Naive thymus-derived CD4-positive, alpha-beta T cell (primary cell): ENCODE data around the gene FARP2. TPM values are rescaled to one million over a fixed set of nuclear protein-coding genes. Genes with fewer than 3 reads are reported as not detected.
A peak's percentile ranks its signal among the peaks of the same experiment; 100 is the strongest.
"Not testable (repeated sequence)": the region's sequence is repeated elsewhere in the genome, so short reads cannot be mapped to it uniquely, and the experiment has no call there.

ENCODE experiments used
- ATAC-seq: fragments of 150-1000 bp; cut with Tn5 transposase; 2 replicates; pipeline ENCODE4 v1.10.0; 2021; ENCODE audit warnings: mild to moderate bottlenecking, moderate library complexity
- CTCF ChIA-PET: fragments of 350-600 bp; sonication (Branson Sonifier 250); formaldehyde crosslinking; loops from one replicate; lab custom pipeline; 2021; ENCODE audit warnings: antibody characterized with exemption; lab: Charles Lee
- POLR2A ChIA-PET: fragments of 350-600 bp; sonication (Branson Sonifier 250); formaldehyde crosslinking; loops from one replicate; lab custom pipeline; 2021; ENCODE audit warnings: antibody characterized with exemption, inconsistent platforms; lab: Charles Lee
- DNase-seq, 9 donors: peaks; one replicate each; pipeline versions ENCODE4 v3.0.0 to v3.0.0-alpha.2; 2020 to 2022; ENCODE audit warnings: mixed read lengths in 1 of 9
- H3K27ac ChIP-seq: one replicate; pipeline ENCODE4 v1.7.0; 2013; ENCODE audit warnings: mild to moderate bottlenecking, low read depth, low read length, moderate library complexity
- H3K27me3 ChIP-seq, 2 donors: one replicate each; pipeline ENCODE4 v1.7.0; 2013; ENCODE audit warnings: low read length in 2 of 2, mild to moderate bottlenecking in 2 of 2, moderate library complexity in 2 of 2; ENCODE audit not compliant: control insufficient read depth in 2 of 2, insufficient read depth in 2 of 2
- H3K36me3 ChIP-seq, 3 experiments: 1 replicate in 2 of 3; 2 replicates in 1 of 3; pipeline ENCODE4 v1.7.0; 2013; ENCODE audit warnings: low read length in 3 of 3, mild to moderate bottlenecking in 3 of 3, moderate library complexity in 1 of 3; ENCODE audit not compliant: insufficient read depth in 3 of 3, control insufficient read depth in 2 of 3
- H3K4me1 ChIP-seq, 2 donors: one replicate each; pipeline ENCODE4 v1.7.0; 2013; ENCODE audit warnings: low read length in 2 of 2, mild to moderate bottlenecking in 2 of 2, moderate library complexity in 1 of 2; ENCODE audit not compliant: control insufficient read depth in 2 of 2, insufficient read depth in 2 of 2
- H3K4me3 ChIP-seq: 2 replicates; pipeline ENCODE4 v1.7.0; 2013; ENCODE audit warnings: mild to moderate bottlenecking, low read length
- H3K9me3 ChIP-seq, 3 experiments: 1 replicate in 2 of 3; 2 replicates in 1 of 3; pipeline ENCODE4 v1.7.0; 2013; ENCODE audit warnings: low read length in 3 of 3; ENCODE audit not compliant: control insufficient read depth in 2 of 3
- H3K27ac Mint-ChIP-seq, 9 donors: one replicate each; pipeline ENCODE4 v1.8.0; 2020 to 2022; ENCODE audit warnings: mixed read lengths in 9 of 9, mild to moderate bottlenecking in 8 of 9, moderate library complexity in 5 of 9, inconsistent platforms in 2 of 9
- H3K27me3 Mint-ChIP-seq, 5 donors: one replicate each; pipeline ENCODE4 v1.8.0; 2021 to 2022; ENCODE audit warnings: mixed read lengths in 5 of 5, mild to moderate bottlenecking in 1 of 5
- H3K36me3 Mint-ChIP-seq, 5 donors: one replicate each; pipeline ENCODE4 v1.8.0; 2020 to 2022; ENCODE audit warnings: mixed read lengths in 5 of 5, mild to moderate bottlenecking in 3 of 5, inconsistent platforms in 1 of 5
- H3K4me1 Mint-ChIP-seq, 7 donors: one replicate each; pipeline ENCODE4 v1.8.0; 2020 to 2022; ENCODE audit warnings: mixed read lengths in 7 of 7, mild to moderate bottlenecking in 3 of 7, inconsistent platforms in 1 of 7
- H3K4me3 Mint-ChIP-seq, 10 donors: one replicate each; pipeline ENCODE4 v1.8.0; 2020 to 2022; ENCODE audit warnings: mild to moderate bottlenecking in 10 of 10, mixed read lengths in 10 of 10, moderate library complexity in 6 of 10, inconsistent platforms in 2 of 10
- H3K9me3 Mint-ChIP-seq, 11 donors: one replicate each; pipeline ENCODE4 v1.8.0; 2020 to 2022; ENCODE audit warnings: mixed read lengths in 11 of 11, mild to moderate bottlenecking in 4 of 11, inconsistent platforms in 1 of 11, moderate library complexity in 1 of 11
- intact Hi-C, 2 donors: fragments of 100-400 bp; cut with micrococcal nuclease; formaldehyde crosslinking; loops; one replicate each; pipeline ENCODE4 v1.15.1; 2023
- polyA plus RNA-seq, 2 donors: library from polyadenylated mRNA; unstranded; fragments of 300-500 nt; fragmentation: Illumina TruSeq; gene quantifications; one replicate each; pipeline ENCODE4 v1.2.3, GENCODE V29; 2021
- total RNA-seq, 6 experiments: library from RNA in 5 of 6; stranded (reverse) in 5 of 6; gene quantifications; 1 replicate in 5 of 6; 2 replicates in 1 of 6; pipeline ENCODE4 v1.2.3 and lab custom pipeline; 2021 to 2026

The FARP2 gene
- total and polyA plus RNA-seq, 7 experiments from 2014 or later: 6.2 to 31.0 (median 19.5) TPM

GRCh38 chr2:241315879-241316631 is 40.0 kb upstream of the FARP2 start, which contains the start of gene SEPTIN2:
Gene SEPTIN2, plus strand, starts transcription at chr2:241315925. Its CDS starts 8,308 bp downstream, at chr2:241324233.
- H3K4me3 ChIP-seq: peak within 1 kb of the TSS; percentile 98
- Mint-ChIP-seq H3K4me3 (peak within 1 kb of the TSS; percentile 93 to 100 (median 98)), H3K27me3 (no peaks in the 10 kb centered on the region), H3K36me3 (peaks cover 0 to 18% (median 4%) of the 10 kb centered on the region in 5 donors), H3K9me3 (peaks cover 0 to 3% (median 0%) of the 10 kb centered on the region in 11 donors), H3K4me1 (peaks cover 62 to 84% (median 75%) of the 10 kb centered on the region in 7 donors), H3K27ac (peak within 1 kb of the TSS; percentile 96 to 100 (median 99))
- peaks cover 41 to 42% of the 10 kb centered on the region in 2 donors for H3K4me1 ChIP-seq
- POLR2A ChIA-PET: interaction anchor here (0.5 to 5.0 kb wide), 18 partner anchors 14 to 751 kb away, joined by 3 to 87 read pairs (median 4); partner anchors contain the start of genes ATG4B, DTYMK, ING5 and MTERF4
- CTCF ChIA-PET: interaction anchor here (1.0 to 1.3 kb wide), 2 partner anchors 9 to 17 kb away, joined by 3 read pairs; no protein-coding TSS in a partner anchor
- H3K36me3 ChIP-seq: peaks cover 0 to 9% (median 0%) of the 10 kb centered on the region in 3 experiments
- ATAC-seq (peak; percentile 54), DNase-seq (peak; percentile 79 to 90 (median 86))
- peak within 1 kb of the TSS; percentile 95 for H3K27ac ChIP-seq
- H3K9me3 ChIP-seq: no peaks in the 10 kb centered on the region
- intact Hi-C loops: loop anchor here (1.0 to 2.0 kb wide), 22 partner anchors 16 to 755 kb away; partner anchors contain the start of genes ATG4B (in 2 of the 2), DTYMK (in 2 of the 2), FARP2 (in 2 of the 2) and ING5 (in 2 of the 2)
- H3K27me3 ChIP-seq: no peaks in the 10 kb centered on the region

GRCh38 chr2:241316825-241317224 is 39.3 kb upstream of the FARP2 start:
- no peaks in the 10 kb centered on the region for H3K27me3 ChIP-seq
- intact Hi-C loops: loop anchor here in 1 of 2 donors (2.0 kb wide), 1 partner anchor 16 kb away; no protein-coding TSS in a partner anchor
- DNase-seq: no peak
- ATAC-seq: no peak
- H3K4me3 ChIP-seq: peak overlapping the region; percentile 84
- ChIA-PET CTCF (interaction anchor here (1.3 kb wide), 1 partner anchor 9 kb away, joined by 3 read pairs; no protein-coding TSS in a partner anchor), POLR2A (interaction anchor here (0.5 to 5.0 kb wide), 15 partner anchors 15 to 385 kb away, joined by 3 to 87 read pairs (median 4); partner anchors contain the start of genes ATG4B, DTYMK, ING5 and MTERF4)
- H3K4me1 ChIP-seq: peaks cover 45 to 50% of the 10 kb centered on the region in 2 donors
- H3K4me1 Mint-ChIP-seq: peaks cover 62 to 84% (median 75%) of the 10 kb centered on the region in 7 donors
- peak overlapping the region; percentile 93 to 100 (median 98) for H3K4me3 Mint-ChIP-seq
- H3K27ac Mint-ChIP-seq: peak overlapping the region; percentile 96 to 100 (median 99)
- H3K27me3 Mint-ChIP-seq: no peaks in the 10 kb centered on the region
- peak overlapping the region; percentile 95 for H3K27ac ChIP-seq
- H3K36me3 ChIP-seq: peaks cover 0 to 9% (median 0%) of the 10 kb centered on the region in 3 experiments
- H3K9me3 ChIP-seq: no peaks in the 10 kb centered on the region
- H3K9me3 Mint-ChIP-seq: peaks cover 0 to 3% (median 0%) of the 10 kb centered on the region in 11 donors
- H3K36me3 Mint-ChIP-seq: peaks cover 0 to 21% (median 4%) of the 10 kb centered on the region in 5 donors

GRCh38 chr2:241317391-241317790 is 38.7 kb upstream of the FARP2 start:
- ChIA-PET POLR2A (interaction anchor here (0.6 to 5.0 kb wide), 5 partner anchors 15 to 308 kb away, joined by 3 to 87 read pairs (median 3); no protein-coding TSS in a partner anchor), CTCF (no interaction called here)
- ATAC-seq (no peak), DNase-seq (no peak)
- Mint-ChIP-seq H3K27ac (peak overlapping the region; percentile 96 to 100 (median 99)), H3K27me3 (no peaks in the 10 kb centered on the region), H3K4me3 (peak overlapping the region; percentile 93 to 100 (median 98)), H3K9me3 (peaks cover 0 to 3% (median 0%) of the 10 kb centered on the region in 11 donors), H3K36me3 (peaks cover 0 to 21% (median 4%) of the 10 kb centered on the region in 5 donors), H3K4me1 (peaks cover 61 to 83% (median 73%) of the 10 kb centered on the region in 7 donors)
- H3K27ac ChIP-seq: peak overlapping the region; percentile 95
- H3K9me3 ChIP-seq: no peaks in the 10 kb centered on the region
- H3K36me3 ChIP-seq: peaks cover 0 to 9% (median 0%) of the 10 kb centered on the region in 3 experiments
- peaks cover 47 to 53% of the 10 kb centered on the region in 2 donors for H3K4me1 ChIP-seq
- intact Hi-C loops: loop anchor here in 1 of 2 donors (2.0 kb wide), 1 partner anchor 15 kb away; no protein-coding TSS in a partner anchor
- no peaks in the 10 kb centered on the region for H3K27me3 ChIP-seq
- H3K4me3 ChIP-seq: peak overlapping the region; percentile 84

- H3K9me3 ChIP-seq, H3K27me3 ChIP-seq, ATAC-seq, H3K27me3 Mint-ChIP-seq, H3K4me3 ChIP-seq, H3K27ac ChIP-seq, DNase-seq, intact Hi-C loops, H3K9me3 Mint-ChIP-seq, H3K36me3 ChIP-seq: not testable (repeated sequence)
- H3K36me3 Mint-ChIP-seq: peaks cover 0 to 22% (median 10%) of the 10 kb centered on the region in 5 donors
- peak overlapping the region in 2 of 9 donors; percentile 64 to 100 for H3K27ac Mint-ChIP-seq
- ChIA-PET POLR2A (interaction anchor here (0.6 to 1.6 kb wide), 5 partner anchors 9 to 219 kb away, joined by 3 to 10 read pairs (median 4); no protein-coding TSS in a partner anchor), CTCF (interaction anchor here (0.7 kb wide), 1 partner anchor 11 kb away, joined by 3 read pairs; no protein-coding TSS in a partner anchor)
- H3K4me1 ChIP-seq: peaks cover 44 to 53% of the 10 kb centered on the region in 2 donors
- H3K4me1 Mint-ChIP-seq: peaks cover 54 to 78% (median 68%) of the 10 kb centered on the region in 7 donors
- peak overlapping the region in 8 of 10 donors; percentile 8 to 100 (median 72) for H3K4me3 Mint-ChIP-seq
Measured at GRCh38 chr2:241318830-241319229, 37.3 kb upstream of the FARP2 start.

- no peak for ATAC-seq
Measured at GRCh38 chr2:241320394-241320793, 35.7 kb upstream of the FARP2 start.

More at GRCh38 chr2:241320394-241320793, 35.7 kb upstream of the FARP2 start:
- H3K4me1 ChIP-seq: peaks cover 37 to 45% of the 10 kb centered on the region in 2 donors
- peak overlapping the region in 6 of 10 donors; percentile 46 to 100 (median 68) for H3K4me3 Mint-ChIP-seq
- H3K27ac Mint-ChIP-seq: peak overlapping the region in 2 of 9 donors; percentile 20 to 38
- H3K36me3 ChIP-seq: peaks cover 0 to 12% (median 3%) of the 10 kb centered on the region in 3 experiments
- H3K4me3 ChIP-seq: no peak overlapping the region
- no peak for DNase-seq
- H3K9me3 ChIP-seq: no peaks in the 10 kb centered on the region
- H3K27me3 ChIP-seq: no peaks in the 10 kb centered on the region
- POLR2A ChIA-PET: interaction anchor here (1.0 kb wide), 1 partner anchor 30 kb away, joined by 3 read pairs; no protein-coding TSS in a partner anchor
- no peaks in the 10 kb centered on the region for H3K27me3 Mint-ChIP-seq
- CTCF ChIA-PET: interaction anchor here (1.0 kb wide), 1 partner anchor 25 kb away, joined by 3 read pairs; no protein-coding TSS in a partner anchor
- H3K9me3 Mint-ChIP-seq: peaks cover 0 to 2% (median 0%) of the 10 kb centered on the region in 11 donors
- H3K4me1 Mint-ChIP-seq: peaks cover 53 to 86% (median 69%) of the 10 kb centered on the region in 7 donors
- intact Hi-C loops: no loop called here
- H3K27ac ChIP-seq: no peak overlapping the region
- peaks cover 0 to 25% (median 17%) of the 10 kb centered on the region in 5 donors for H3K36me3 Mint-ChIP-seq
